K562 (cell line): ENCODE measurements around the gene ATP6V0C. TPM values are rescaled to one million over a fixed set of nuclear protein-coding genes. Genes with fewer than 3 reads are reported as not detected.

Experiments used
- GTF2E2 ChIP-seq: fragments of 200-800 bp; sonication (Bioruptor generic); IDR thresholded peaks from 2 replicates; pipeline ENCODE4 v1.6.1; 2016; ENCODE audit warnings: missing genetic modification characterization, missing compliant biosample characterization
- L3MBTL2 ChIP-seq: fragments of 450-650 bp; IDR thresholded peaks from 2 replicates; pipeline ENCODE4 v1.6.1; 2016; ENCODE audit warnings: mild to moderate bottlenecking, moderate library complexity
- NR1H2 ChIP-seq: sonication (generic); formaldehyde crosslinking; IDR thresholded peaks from 2 replicates; pipeline ENCODE4 v1.4.0; 2020; ENCODE audit warnings: mild to moderate bottlenecking, missing genetic modification reagents
- RBM22 ChIP-seq: fragments of 200-400 bp; formaldehyde crosslinking; IDR thresholded peaks from 2 replicates; pipeline ENCODE4 v1.6.1; 2018; ENCODE audit warnings: low read length, low read depth; ENCODE audit not compliant: poor library complexity, severe bottlenecking
- STAT5A ChIP-seq: IDR thresholded peaks from 2 replicates; pipeline ENCODE4 v1.6.1; 2012; ENCODE audit warnings: low read length, inconsistent platforms, borderline replicate concordance
- SUPT5H ChIP-seq: fragments of 450-650 bp; IDR thresholded peaks from 2 replicates; pipeline ENCODE4 v1.6.1; 2016
- polyA plus RNA-seq, 8 experiments: library from polyadenylated mRNA; depleted of rRNA in 4 of 8; stranded (reverse) in 5 of 8; unstranded in 3 of 8; fragments of >200 nt; fragmentation: Nextera tagmentation in 2 of 8; fragmentation: Illumina TruSeq in 1 of 8; extraction: Ambion mirVana in 2 of 8; extraction: Trizol in 1 of 8; gene quantifications; 2 replicates each; pipeline versions ENCODE4 v1.2.1 to v1.2.3, GENCODE V29; 2011 to 2014; ENCODE audit warnings: inconsistent platforms in 1 of 8, missing spikeins in 1 of 8
- total RNA-seq, 7 experiments: library from RNA; depleted of rRNA in 6 of 7; stranded (reverse); fragments of >200 nt in 6 of 7; fragmentation: Illumina TruSeq in 2 of 7; extraction: Trizol in 2 of 7; gene quantifications; 2 replicates each; pipeline versions ENCODE4 v1.2.1 to v1.2.3, GENCODE V29; 2011 to 2021; ENCODE audit warnings: low replicate concordance in 1 of 7
- TF ChIP-seq, protein P1 (sequence below), 3 experiments: fragments of 200-800 bp in 1 of 3; sonication (Bioruptor generic) in 1 of 3; sonication (generic) in 1 of 3; formaldehyde crosslinking in 1 of 3; IDR thresholded peaks; 2 replicates each; pipeline versions ENCODE4 v1.6.1 to v1.8.0; 2016 to 2022; ENCODE audit warnings: mild to moderate bottlenecking in 2 of 3, missing compliant biosample characterization in 2 of 3, missing genetic modification characterization in 2 of 3, missing genetic modification reagents in 1 of 3
- TF ChIP-seq, protein P2 (sequence below): fragments of 250-450 bp; sonication (Bioruptor Pico); IDR thresholded peaks from 2 replicates; pipeline ENCODE4 v1.4.0; 2020
- TF ChIP-seq, protein P3 (sequence below): sonication (generic); formaldehyde crosslinking; IDR thresholded peaks from 2 replicates; pipeline ENCODE4 v1.8.0; 2022; ENCODE audit warnings: mild to moderate bottlenecking, missing genetic modification reagents

The ATP6V0C gene
- total and polyA plus RNA-seq, 9 of the 15 experiments (the other 6 are each of a cell fraction or from before 2014, with no cell fraction given), result 2.9 to 228 (median 22.7) TPM

DNA sequence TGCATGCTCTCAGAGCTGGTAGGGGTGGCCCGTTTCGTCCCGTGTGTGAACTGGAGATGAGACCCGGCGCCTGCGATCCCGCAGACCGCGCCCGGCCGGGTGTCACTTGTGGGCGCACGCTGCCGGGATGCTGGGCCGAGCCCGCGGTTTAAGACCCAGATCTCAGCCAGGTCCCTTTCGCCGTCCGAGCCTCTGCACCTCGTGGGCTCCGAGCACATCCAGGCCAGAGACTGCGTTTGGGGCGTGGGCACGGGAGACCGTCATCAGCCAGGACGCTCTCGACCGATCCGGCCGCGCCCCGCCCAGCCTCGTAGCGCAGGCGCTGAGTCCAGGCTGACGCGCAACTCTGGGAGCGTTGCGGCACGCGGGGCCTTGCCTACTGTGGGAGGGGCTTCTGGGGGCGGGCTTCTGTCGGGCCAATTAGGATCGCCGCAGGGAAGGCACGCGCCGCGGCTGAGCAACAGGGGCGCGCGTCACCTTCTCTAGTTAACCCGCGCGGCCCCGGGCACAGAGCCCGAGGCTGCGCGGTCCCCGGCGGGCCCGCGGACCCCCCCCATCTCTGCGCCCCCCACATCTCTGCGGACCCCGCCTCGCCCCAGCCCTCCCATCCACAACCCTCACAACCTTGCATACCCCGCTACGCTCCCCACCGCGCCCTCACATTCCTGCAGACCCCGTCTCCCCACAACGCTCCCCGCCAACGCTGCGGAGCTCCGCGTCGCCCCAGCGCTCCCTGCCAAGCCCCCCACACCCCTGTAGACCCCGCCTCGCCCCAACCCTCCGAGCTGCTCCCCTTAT, 18.1 kb downstream of the ATP6V0C start (continued):
- TF ChIP-seq, protein P1, sequence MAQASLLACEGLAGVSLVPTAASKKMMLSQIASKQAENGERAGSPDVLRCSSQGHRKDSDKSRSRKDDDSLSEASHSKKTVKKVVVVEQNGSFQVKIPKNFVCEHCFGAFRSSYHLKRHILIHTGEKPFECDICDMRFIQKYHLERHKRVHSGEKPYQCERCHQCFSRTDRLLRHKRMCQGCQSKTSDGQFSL (CRISPR knock-in tag; IDR thresholded peaks at IDR 0.05), result peak; percentile 48; the same call in 1 of the 2 replicates
- TF ChIP-seq, protein P1 (tag; IDR thresholded peaks at IDR 0.05), result peak in 1 of 2 experiments; percentile 73; a peak in 1 of 4 replicates
- peak; percentile 52 for TF ChIP-seq SUPT5H
- TF ChIP-seq NR1H2 (CRISPR knock-in tag), result no peak
- TF ChIP-seq GTF2E2, result no peak
- TF ChIP-seq, protein P2, sequence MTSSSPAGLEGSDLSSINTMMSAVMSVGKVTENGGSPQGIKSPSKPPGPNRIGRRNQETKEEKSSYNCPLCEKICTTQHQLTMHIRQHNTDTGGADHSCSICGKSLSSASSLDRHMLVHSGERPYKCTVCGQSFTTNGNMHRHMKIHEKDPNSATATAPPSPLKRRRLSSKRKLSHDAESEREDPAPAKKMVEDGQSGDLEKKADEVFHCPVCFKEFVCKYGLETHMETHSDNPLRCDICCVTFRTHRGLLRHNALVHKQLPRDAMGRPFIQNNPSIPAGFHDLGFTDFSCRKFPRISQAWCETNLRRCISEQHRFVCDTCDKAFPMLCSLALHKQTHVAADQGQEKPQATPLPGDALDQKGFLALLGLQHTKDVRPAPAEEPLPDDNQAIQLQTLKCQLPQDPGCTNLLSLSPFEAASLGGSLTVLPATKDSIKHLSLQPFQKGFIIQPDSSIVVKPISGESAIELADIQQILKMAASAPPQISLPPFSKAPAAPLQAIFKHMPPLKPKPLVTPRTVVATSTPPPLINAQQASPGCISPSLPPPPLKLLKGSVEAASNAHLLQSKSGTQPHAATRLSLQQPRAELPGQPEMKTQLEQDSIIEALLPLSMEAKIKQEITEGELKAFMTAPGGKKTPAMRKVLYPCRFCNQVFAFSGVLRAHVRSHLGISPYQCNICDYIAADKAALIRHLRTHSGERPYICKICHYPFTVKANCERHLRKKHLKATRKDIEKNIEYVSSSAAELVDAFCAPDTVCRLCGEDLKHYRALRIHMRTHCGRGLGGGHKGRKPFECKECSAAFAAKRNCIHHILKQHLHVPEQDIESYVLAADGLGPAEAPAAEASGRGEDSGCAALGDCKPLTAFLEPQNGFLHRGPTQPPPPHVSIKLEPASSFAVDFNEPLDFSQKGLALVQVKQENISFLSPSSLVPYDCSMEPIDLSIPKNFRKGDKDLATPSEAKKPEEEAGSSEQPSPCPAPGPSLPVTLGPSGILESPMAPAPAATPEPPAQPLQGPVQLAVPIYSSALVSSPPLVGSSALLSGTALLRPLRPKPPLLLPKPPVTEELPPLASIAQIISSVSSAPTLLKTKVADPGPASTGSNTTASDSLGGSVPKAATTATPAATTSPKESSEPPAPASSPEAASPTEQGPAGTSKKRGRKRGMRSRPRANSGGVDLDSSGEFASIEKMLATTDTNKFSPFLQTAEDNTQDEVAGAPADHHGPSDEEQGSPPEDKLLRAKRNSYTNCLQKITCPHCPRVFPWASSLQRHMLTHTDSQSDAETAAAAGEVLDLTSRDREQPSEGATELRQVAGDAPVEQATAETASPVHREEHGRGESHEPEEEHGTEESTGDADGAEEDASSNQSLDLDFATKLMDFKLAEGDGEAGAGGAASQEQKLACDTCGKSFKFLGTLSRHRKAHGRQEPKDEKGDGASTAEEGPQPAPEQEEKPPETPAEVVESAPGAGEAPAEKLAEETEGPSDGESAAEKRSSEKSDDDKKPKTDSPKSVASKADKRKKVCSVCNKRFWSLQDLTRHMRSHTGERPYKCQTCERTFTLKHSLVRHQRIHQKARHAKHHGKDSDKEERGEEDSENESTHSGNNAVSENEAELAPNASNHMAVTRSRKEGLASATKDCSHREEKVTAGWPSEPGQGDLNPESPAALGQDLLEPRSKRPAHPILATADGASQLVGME (CRISPR knock-in tag), result no peak
- TF ChIP-seq RBM22, result no peak
- TF ChIP-seq L3MBTL2, result peak; percentile 91
- TF ChIP-seq, protein P3, sequence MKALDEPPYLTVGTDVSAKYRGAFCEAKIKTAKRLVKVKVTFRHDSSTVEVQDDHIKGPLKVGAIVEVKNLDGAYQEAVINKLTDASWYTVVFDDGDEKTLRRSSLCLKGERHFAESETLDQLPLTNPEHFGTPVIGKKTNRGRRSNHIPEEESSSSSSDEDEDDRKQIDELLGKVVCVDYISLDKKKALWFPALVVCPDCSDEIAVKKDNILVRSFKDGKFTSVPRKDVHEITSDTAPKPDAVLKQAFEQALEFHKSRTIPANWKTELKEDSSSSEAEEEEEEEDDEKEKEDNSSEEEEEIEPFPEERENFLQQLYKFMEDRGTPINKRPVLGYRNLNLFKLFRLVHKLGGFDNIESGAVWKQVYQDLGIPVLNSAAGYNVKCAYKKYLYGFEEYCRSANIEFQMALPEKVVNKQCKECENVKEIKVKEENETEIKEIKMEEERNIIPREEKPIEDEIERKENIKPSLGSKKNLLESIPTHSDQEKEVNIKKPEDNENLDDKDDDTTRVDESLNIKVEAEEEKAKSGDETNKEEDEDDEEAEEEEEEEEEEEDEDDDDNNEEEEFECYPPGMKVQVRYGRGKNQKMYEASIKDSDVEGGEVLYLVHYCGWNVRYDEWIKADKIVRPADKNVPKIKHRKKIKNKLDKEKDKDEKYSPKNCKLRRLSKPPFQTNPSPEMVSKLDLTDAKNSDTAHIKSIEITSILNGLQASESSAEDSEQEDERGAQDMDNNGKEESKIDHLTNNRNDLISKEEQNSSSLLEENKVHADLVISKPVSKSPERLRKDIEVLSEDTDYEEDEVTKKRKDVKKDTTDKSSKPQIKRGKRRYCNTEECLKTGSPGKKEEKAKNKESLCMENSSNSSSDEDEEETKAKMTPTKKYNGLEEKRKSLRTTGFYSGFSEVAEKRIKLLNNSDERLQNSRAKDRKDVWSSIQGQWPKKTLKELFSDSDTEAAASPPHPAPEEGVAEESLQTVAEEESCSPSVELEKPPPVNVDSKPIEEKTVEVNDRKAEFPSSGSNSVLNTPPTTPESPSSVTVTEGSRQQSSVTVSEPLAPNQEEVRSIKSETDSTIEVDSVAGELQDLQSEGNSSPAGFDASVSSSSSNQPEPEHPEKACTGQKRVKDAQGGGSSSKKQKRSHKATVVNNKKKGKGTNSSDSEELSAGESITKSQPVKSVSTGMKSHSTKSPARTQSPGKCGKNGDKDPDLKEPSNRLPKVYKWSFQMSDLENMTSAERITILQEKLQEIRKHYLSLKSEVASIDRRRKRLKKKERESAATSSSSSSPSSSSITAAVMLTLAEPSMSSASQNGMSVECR (CRISPR knock-in tag), result peak; percentile 81; the same call in 1 of the 2 replicates
- no peak for TF ChIP-seq STAT5A
